Measurements from ENCODE around the gene LMOD3.

Gene LMOD3

GRCh38 chr3:69088063-69088462 is 34.3 kb downstream of the LMOD3 start:
- DNase-seq, result no peak

DNA sequence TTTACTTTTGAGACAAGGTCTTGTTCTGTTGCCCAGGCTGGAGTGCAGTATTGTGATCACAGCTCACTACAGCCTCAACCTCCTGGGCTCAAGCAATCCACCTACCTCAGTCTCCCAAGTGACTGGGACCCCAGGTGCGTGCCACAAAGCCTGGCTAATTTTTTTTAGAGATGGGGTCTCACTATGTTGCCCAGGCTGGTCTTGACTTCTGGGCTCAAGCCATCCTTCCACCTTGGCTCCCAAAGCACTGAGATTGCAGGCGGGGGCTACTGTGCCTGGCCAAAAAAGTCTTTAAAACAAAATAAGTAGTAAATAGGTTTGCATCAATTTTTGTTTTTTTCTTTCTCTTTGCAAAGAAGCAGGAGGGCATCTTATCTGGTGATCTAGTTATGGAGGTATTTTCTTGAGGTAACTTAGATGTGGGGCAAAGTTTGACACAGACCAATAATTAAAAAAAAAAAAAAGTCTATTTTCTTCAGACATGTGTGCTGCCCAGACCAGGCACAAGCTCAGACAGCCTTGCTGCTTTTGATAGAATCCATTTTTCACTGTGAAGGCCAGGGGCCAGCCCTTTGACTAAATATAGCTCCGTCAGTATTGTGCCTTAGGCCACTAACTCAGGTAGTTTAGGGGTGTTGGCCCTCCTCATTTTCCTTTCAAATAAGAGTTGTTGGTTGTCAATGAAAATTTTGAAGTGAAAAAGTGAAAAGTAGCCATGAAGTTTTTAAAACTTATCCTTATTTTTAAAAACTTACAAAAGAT is 35.2 kb downstream of the LMOD3 start:
- DNase-seq, result no peak

DNA sequence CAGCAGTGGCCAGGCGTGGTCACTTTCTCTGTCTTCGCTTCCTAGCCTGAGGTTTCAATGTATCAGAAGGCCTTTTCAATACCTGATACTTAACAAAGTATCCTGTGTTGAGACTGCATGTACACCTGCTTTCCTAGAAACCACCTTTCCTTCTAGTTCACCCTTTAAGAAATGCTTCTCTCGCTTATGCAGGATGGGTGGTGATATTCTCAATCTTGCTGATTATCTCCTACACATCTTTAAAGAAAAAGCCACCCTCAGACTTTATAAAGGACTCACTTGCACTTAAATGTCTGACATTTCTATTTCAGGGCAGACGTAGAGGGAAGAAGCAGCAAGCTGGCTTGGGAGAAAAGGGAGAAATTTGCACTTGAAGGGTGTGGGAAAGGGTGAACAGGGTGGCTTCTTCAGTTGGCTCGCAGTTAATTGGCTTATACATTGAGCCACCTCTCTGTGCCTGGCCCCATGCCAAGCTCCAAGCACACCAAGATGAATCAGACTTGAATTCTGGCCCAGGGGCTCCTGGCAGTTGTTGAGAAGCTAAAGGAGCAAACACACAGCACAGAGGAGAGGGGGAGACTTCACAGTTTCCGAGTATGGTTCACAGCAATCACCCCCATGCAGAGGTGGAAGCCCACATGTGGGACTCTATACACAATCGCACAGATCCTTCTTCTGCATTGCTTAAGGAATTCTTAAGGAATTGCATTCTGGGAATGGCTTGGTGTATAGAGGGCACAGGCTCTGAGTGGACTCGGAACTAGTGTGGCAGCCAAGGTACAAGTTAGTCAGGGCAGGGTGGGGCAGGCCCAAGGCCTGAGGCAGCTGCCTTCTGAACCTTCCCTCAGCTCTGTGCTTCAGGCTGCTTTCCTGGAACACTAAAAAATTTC is 36.3 kb downstream of the LMOD3 start:
- DNase-seq, result peak; percentile 62

- DNase-seq, result peak; percentile 34
Observed at GRCh38 chr3:69085168-69085832, 37.1 kb downstream of the LMOD3 start.

DNA sequence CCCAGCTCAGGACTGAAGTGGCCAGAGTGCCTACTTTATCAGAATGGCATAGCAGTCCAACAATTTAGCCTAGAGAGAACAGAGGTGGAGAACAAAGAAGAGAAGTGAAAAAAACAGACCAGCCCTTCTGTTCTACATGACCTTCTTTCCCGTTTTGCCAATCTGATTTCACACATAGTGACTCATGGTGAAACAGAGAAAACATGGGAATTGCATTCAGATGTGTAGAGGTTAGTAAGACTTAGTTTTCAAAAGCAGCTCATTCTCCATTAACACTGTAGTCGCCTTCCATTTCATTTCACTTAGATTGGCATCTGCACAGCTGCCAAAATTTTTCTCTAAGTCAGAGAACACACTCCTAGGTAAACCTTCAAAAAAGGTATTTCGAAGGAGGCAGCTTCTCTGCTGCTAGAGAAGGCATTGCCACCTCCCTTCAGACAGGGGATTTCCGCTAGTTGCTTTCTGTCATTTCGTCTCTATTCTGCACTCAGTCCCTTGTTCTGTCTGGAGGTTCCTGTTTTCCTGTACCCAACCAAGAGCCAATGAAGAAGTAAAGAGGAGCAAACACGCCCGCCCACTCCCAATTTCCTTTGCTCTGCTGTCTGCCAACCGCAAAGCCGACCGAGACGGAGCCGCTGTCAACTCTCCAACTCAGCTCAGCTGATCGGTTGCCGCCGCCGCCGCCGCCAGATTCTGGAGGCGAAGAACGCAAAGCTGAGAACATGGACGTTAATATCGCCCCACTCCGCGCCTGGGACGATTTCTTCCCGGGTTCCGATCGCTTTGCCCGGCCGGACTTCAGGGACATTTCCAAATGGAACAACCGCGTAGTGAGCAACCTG is 37.8 kb downstream of the LMOD3 start, which contains the start of gene ARL6IP5:
TSS of gene ARL6IP5 (plus strand) at position 612 of the 842 bp plus-strand sequence. CDS start at position 723, 111 bp downstream.
- DNase-seq, result peak; percentile 80

DNA sequence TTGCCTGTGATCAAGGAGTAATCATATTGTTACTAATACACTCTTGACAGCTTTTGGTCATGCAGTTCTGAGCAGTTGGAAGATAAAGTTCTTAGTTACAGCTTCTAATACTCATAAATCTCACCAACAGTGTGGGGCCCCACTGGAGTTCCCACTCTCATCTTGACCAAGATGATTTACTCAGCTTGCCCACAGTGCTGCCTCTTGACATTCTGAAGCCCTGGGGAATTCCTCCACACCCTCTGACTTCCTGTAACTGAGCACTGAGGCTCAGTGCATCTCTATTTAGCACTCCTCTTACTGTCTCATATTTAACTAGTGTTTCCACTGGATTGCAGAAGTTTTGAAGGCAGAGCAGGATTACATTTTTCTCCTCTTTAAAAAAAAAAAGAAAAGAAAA is 39.6 kb downstream of the LMOD3 start:
- DNase-seq, result peak; percentile 56

- no peak for DNase-seq
Observed at GRCh38 chr3:69082361-69082760, 40.0 kb downstream of the LMOD3 start.

DNA sequence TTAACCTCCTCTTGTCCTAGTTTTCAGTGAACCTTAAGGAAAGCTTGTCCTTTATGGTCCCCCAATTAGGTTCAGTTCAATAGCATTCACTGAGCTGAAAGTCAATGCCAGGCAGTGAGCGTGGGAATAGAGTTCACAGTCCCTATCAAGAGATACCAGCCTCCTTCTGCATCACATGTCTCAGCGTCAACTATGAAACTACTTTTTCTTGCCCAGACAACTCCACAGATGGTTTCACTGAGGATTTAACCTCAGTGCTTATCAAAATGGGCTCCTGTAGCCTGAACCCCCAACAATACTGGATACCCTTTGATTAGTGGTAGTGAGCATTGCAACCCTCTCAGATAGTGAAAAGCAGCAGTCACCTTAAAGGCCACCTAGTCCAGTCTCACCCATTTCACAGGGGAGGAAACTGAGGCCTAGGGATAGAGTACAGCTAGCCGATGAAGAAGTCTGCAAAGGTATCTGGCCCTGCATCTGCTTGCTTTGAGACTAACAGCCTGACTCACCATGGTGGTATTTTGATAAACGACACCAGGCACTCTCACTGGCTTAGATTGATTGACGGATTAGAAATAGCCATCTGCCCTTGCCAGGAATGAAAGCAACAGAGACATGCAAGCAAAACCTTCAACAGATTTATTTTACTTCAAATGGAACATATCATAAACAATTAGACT is 40.7 kb downstream of the LMOD3 start:
- no peak for DNase-seq

DNA sequence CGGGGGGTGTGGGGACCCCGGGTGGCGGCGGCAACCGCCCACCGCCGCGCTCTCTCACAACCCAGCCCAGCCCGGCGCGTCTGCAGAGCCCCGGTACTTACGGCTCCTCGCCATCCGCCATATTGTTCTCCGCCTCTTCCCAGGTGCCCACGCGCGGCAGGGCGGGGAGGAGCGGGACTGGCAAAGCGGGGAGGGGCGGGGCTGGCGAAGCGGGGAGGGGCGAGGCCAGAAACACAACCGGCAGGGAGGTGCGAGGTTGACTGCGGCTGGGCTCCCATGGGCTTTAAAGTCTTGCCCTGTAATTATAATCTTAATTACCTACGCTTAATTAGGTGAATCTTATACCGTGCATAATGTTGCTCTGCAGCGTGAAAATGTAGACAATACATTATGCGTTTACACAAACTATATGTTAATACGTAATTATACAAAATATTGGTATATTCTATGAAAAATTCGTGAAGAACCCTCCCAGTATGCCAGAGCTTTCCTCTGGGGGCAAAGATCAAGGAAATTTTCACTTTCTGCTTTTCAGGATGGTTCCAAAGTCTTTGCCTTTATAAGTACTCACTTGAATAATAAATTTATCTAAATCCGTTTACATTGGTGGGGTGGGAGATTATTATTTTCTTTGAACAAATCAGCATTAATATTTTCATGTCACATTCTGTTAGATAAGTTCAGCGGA is 42.0 kb downstream of the LMOD3 start, which contains the start of gene UBA3:
TSS of gene UBA3 (minus strand) at position 133 of the 688 bp plus-strand sequence. CDS start at position 121, 12 bp downstream.
- peak; percentile 87 for DNase-seq

DNA sequence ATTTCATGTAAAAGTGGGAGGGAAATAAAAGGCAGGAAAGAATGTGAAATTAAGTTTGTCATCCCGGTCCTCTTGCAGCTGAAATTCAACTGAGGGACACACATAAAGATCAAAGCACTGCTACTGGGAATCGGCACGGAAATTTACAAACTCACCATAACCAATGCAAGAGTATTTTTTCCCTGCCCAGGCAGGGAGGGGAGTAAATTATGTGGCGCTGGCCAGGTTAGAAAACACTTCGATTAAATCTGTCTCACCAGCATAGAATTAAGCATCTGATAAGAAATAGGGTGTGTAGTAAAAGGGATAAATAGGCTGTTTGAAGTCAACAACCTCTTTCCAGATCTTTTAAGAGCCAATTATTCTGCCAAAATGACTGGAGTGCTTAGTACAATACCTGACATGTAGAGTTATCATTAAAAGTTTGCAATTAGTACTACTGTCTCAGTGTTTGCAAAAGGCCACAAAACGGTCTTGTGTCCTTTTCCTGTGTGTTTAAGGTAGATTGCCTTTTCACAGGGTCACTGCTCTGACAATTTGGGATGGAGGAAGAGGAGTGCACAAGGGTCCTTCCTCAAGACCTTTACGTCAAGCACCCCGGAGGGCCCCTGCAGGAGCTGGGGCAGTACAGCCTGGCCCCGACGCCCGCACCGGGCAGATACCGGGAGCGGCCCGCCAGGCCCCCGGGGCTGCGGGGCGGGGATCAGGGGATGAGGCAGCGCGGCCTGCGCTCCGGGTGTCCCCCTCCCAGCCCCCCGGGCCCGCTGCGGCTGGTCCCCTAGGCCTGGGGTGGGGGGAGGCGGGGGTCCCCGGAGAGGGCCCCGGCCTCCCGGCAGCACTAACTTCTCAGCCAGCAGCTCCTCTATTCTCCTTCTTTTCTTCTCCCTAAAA is 42.9 kb downstream of the LMOD3 start:
- DNase-seq, result peak; percentile 49

GRCh38 chr3:69072928-69073327 is 49.5 kb downstream of the LMOD3 start:
- DNase-seq, result no peak

GRCh38 chr3:69066121-69066520 is 56.3 kb downstream of the LMOD3 start:
- no peak for DNase-seq

DNA sequence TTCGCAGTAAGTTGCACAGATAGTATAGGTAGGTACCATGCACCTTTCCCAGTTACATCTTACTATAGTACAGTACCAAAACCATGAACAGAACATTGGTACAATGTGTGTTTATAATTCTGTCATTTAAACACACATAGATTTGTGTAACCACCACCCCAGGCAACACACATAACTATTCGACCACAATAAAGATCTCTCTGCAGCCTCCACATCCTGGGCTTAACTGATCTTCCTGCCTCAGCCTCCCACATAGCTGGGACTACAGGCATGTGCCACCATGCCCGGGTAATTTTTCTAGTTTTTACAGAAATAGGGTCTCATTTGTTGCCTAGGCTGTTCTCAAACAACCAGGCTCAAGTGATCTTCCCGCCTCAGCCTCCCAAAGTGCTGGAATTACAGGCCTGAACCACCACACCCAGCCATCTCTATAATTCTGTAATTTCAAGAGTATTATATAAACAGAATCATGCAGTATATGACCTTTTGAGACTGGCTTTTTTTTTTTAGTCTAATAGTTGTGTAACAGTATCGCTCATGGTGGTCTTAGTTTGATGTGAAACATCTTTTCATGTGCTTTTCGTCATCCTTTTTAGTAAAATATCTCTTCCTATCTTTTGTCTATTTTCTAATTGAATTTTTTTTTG is 57.0 kb downstream of the LMOD3 start:
- DNase-seq, result no peak

DNA sequence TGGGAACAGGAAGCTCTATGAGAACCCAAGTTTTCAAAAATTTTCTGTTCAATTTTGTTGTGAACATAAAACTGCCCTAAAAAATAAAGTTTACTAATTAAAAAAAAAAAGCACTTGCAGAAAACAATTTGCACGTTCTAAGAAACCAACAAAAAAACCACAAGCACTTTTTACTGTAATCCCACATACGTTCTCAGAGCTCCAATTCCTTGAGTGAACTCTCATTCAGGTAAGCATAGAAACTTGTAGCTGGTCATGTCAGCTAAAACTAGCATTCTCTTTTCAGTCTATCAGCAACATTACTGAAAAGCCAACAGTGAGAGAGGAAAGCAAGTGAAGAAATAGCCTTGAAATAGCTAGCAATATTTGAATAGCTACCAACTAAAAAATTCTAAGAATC is 58.8 kb downstream of the LMOD3 start:
- DNase-seq, result no peak

DNA sequence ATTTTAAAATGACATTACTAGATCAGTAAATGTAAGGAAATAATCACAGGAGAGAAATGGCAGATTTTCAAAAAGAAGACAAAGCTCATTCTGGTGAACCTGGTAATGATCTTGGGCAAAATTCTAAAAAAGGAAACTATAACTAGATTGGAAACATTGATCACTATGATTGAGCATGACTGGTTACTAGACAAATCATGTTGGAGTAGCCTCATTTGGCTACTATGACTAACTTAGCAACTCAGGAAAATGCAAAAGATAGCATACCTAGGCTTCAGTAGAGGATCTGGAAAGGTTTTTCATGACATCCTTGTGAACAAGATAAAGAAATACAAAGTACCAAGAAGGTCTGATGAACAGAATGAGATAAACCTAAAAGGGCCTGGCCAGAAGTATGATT is 62.7 kb downstream of the LMOD3 start:
- no peak for DNase-seq

- no peak for DNase-seq
Observed at GRCh38 chr3:69058947-69059224, 63.5 kb downstream of the LMOD3 start.

GRCh38 chr3:69058180-69058946 is 64.0 kb downstream of the LMOD3 start:
- DNase-seq, result no peak

Data from activated CD4-positive, CD25-positive, alpha-beta regulatory T cell treated with anti-CD3 and anti-CD28 coated beads, Interleukin-2, amount 50 U/mL, for 72 hours (primary cell).